Measurements from ENCODE around the gene OSGIN1.
A peak's percentile ranks its signal among the peaks of the same experiment; 100 is the strongest.

The OSGIN1 gene

GRCh38 chr16:83952940-83953795, at the start of gene OSGIN1:
Gene OSGIN1 (plus strand): TSS chr16:83953240. CDS start chr16:83957672, 4,432 bp downstream.
- DNase-seq (ENCODE audit: low read depth, low spot score), result peak; percentile 32

- DNase-seq (ENCODE audit: low read depth, low spot score), result no peak
Measured at GRCh38 chr16:83903751-83904150, 49.3 kb upstream of the OSGIN1 start.

- no peak for DNase-seq (ENCODE audit: low read depth, low spot score)
Measured at GRCh38 chr16:83906683-83907082, 46.4 kb upstream of the OSGIN1 start.

GRCh38 chr16:83907111-83907510, 45.9 kb upstream of the OSGIN1 start:
- no peak for DNase-seq (ENCODE audit: low read depth, low spot score)

- no peak for DNase-seq (ENCODE audit: low read depth, low spot score)
Measured at GRCh38 chr16:83907631-83908250, 45.3 kb upstream of the OSGIN1 start.

GRCh38 chr16:83908798-83909197, 44.2 kb upstream of the OSGIN1 start:
- no peak for DNase-seq (ENCODE audit: low read depth, low spot score)

GRCh38 chr16:83911290-83911689, 41.8 kb upstream of the OSGIN1 start:
- DNase-seq (ENCODE audit: low read depth, low spot score), result no peak

- DNase-seq (ENCODE audit: low read depth, low spot score), result no peak
Measured at GRCh38 chr16:83912519-83913244, 40.4 kb upstream of the OSGIN1 start.

GRCh38 chr16:83913245-83913633, 39.8 kb upstream of the OSGIN1 start:
- DNase-seq (ENCODE audit: low read depth, low spot score), result no peak

- no peak for DNase-seq (ENCODE audit: low read depth, low spot score)
Measured at GRCh38 chr16:83914091-83914710, 38.8 kb upstream of the OSGIN1 start.

GRCh38 chr16:83915081-83915480, 38.0 kb upstream of the OSGIN1 start:
- no peak for DNase-seq (ENCODE audit: low read depth, low spot score)

- DNase-seq (ENCODE audit: low read depth, low spot score), result no peak
Measured at GRCh38 chr16:83915491-83915890, 37.5 kb upstream of the OSGIN1 start.

GRCh38 chr16:83917152-83918120, 35.6 kb upstream of the OSGIN1 start:
- no peak for DNase-seq (ENCODE audit: low read depth, low spot score)

- DNase-seq (ENCODE audit: low read depth, low spot score), result no peak
Measured at GRCh38 chr16:83920894-83921491, 32.0 kb upstream of the OSGIN1 start.

- DNase-seq (ENCODE audit: low read depth, low spot score), result no peak
Measured at GRCh38 chr16:83923581-83924365, 29.3 kb upstream of the OSGIN1 start.

GRCh38 chr16:83924686-83925085, 28.4 kb upstream of the OSGIN1 start:
- no peak for DNase-seq (ENCODE audit: low read depth, low spot score)

- DNase-seq (ENCODE audit: low read depth, low spot score), result no peak
Measured at GRCh38 chr16:83925095-83925905, 27.7 kb upstream of the OSGIN1 start.

GRCh38 chr16:83925957-83926725, 26.9 kb upstream of the OSGIN1 start:
- no peak for DNase-seq (ENCODE audit: low read depth, low spot score)

Measured in smooth muscle cell of the brain vasculature (primary cell).